ENCODE measurements around the gene GRHL1.
A peak's percentile ranks its signal among the peaks of the same experiment; 100 is the strongest.

GRHL1 gene

GRCh38 chr2:10019602-10020400 is 68.3 kb downstream of the GRHL1 start:
- peaks cover 19% of the 10 kb centered on the region for H3K27me3 Mint-ChIP-seq (ENCODE audit: low read depth)

GRCh38 chr2:10022041-10022421 is 70.5 kb downstream of the GRHL1 start:
- Mint-ChIP-seq H3K27ac (no peak overlapping the region), H3K36me3 (ENCODE audit: low read depth) (no peaks in the 10 kb centered on the region), H3K9me3 (peaks cover 4% of the 10 kb centered on the region), H3K4me1 (no peaks in the 10 kb centered on the region), H3K4me3 (no peak overlapping the region), H3K27me3 (ENCODE audit: low read depth) (peaks cover 13% of the 10 kb centered on the region)
- TF ChIP-seq, protein P1, sequence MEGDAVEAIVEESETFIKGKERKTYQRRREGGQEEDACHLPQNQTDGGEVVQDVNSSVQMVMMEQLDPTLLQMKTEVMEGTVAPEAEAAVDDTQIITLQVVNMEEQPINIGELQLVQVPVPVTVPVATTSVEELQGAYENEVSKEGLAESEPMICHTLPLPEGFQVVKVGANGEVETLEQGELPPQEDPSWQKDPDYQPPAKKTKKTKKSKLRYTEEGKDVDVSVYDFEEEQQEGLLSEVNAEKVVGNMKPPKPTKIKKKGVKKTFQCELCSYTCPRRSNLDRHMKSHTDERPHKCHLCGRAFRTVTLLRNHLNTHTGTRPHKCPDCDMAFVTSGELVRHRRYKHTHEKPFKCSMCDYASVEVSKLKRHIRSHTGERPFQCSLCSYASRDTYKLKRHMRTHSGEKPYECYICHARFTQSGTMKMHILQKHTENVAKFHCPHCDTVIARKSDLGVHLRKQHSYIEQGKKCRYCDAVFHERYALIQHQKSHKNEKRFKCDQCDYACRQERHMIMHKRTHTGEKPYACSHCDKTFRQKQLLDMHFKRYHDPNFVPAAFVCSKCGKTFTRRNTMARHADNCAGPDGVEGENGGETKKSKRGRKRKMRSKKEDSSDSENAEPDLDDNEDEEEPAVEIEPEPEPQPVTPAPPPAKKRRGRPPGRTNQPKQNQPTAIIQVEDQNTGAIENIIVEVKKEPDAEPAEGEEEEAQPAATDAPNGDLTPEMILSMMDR (IDR thresholded peaks at IDR 0.05; ENCODE audit: unreplicated experiment in 3 of 3) = no peak

More at GRCh38 chr2:10019602-10020400, 68.3 kb downstream of the GRHL1 start:
- no peaks in the 10 kb centered on the region for H3K4me1 Mint-ChIP-seq
- H3K9me3 Mint-ChIP-seq = peaks cover 10% of the 10 kb centered on the region
- TF ChIP-seq, protein P1 (IDR thresholded peaks at IDR 0.05; ENCODE audit: unreplicated experiment in 3 of 3) = no peak
- H3K4me3 Mint-ChIP-seq = no peak overlapping the region
- peak overlapping the region in 1 of 3 experiments; percentile 3 for H3K27ac Mint-ChIP-seq
- no peaks in the 10 kb centered on the region for H3K36me3 Mint-ChIP-seq (ENCODE audit: low read depth)

DNA sequence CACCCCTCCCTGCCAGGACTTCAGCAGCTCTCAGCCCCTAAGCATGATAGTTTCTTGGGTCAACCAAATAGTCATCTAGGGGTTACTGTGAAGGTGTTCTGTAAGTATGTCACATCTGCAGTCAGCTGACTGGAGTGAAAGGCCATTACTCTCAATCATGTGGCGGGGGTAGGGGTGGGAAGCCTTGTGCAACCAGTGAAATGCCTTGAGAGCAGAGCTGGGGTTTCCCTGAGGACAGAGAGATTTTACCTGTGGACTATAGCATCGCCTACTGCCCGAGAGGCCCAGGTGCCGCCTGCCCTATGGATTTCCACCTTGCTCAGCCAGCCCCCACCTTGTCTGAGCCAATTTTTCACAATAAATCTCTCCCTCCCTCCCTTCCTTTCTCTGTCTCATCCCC is 71.0 kb downstream of the GRHL1 start:
- no peaks in the 10 kb centered on the region for H3K36me3 Mint-ChIP-seq (ENCODE audit: low read depth)
- H3K27me3 Mint-ChIP-seq (ENCODE audit: low read depth) = peaks cover 9% of the 10 kb centered on the region
- TF ChIP-seq, protein P1 (IDR thresholded peaks at IDR 0.05; ENCODE audit: unreplicated experiment in 3 of 3) = no peak
- peaks cover 1% of the 10 kb centered on the region for H3K9me3 Mint-ChIP-seq
- peak overlapping the region in 1 of 3 experiments; percentile 47 for H3K27ac Mint-ChIP-seq
- no peak overlapping the region for H3K4me3 Mint-ChIP-seq
- no peaks in the 10 kb centered on the region for H3K4me1 Mint-ChIP-seq

GRCh38 chr2:10022966-10023662 is 71.6 kb downstream of the GRHL1 start:
- Mint-ChIP-seq H3K27me3 (ENCODE audit: low read depth) (peaks cover 7% of the 10 kb centered on the region), H3K9me3 (no peaks in the 10 kb centered on the region), H3K27ac (peak overlapping the region in 1 of 3 experiments; percentile 47), H3K36me3 (ENCODE audit: low read depth) (no peaks in the 10 kb centered on the region), H3K4me1 (no peaks in the 10 kb centered on the region), H3K4me3 (no peak overlapping the region)
- TF ChIP-seq, protein P1 (IDR thresholded peaks at IDR 0.05; ENCODE audit: unreplicated experiment in 3 of 3) = no peak

DNA sequence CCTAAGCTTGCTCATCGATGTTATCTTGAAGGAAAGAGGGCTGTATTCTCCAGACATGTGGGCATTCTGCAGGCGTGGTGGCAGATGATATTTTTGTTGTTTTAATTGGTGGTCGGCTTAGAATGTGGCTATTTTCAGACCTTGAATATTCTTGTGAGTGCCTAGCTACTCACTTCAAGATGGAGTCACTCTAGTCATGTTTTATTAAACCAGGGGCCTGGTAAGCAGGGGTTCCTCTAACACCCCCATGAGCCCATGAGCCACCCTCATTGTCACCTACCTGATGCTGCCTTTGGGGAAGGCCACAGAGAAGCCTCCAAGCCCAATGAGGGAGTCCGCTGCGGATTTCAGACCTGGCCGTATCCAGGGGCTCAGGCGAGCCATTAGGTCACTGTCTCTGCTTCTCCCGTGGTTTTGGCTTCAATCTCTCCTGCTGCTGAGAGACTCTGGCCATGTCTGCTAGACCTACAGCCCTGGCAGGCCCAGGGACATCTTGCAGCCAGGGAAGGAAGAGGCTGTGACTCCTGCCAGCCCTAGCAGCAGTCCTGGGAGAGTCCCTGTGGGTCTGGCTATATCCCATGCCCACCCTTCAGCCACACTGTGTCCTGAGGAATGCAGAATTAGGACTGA is 75.6 kb downstream of the GRHL1 start:
- Mint-ChIP-seq H3K4me3 (no peak overlapping the region), H3K9me3 (no peaks in the 10 kb centered on the region), H3K36me3 (ENCODE audit: low read depth) (no peaks in the 10 kb centered on the region)

More for the DNA sequence above, 75.6 kb downstream of the GRHL1 start:
- peaks cover 12% of the 10 kb centered on the region for H3K4me1 Mint-ChIP-seq
- H3K27ac Mint-ChIP-seq = no peak overlapping the region
- TF ChIP-seq, protein P1 (IDR thresholded peaks at IDR 0.05; ENCODE audit: unreplicated experiment in 3 of 3) = no peak
- H3K27me3 Mint-ChIP-seq (ENCODE audit: low read depth) = peaks cover 10% of the 10 kb centered on the region
